Central memory CD4-positive, alpha-beta T cell (primary cell): Measurements from ENCODE around the gene HOXB6.

Experiments
- DNase-seq: peaks from one replicate; pipeline ENCODE4 v3.0.0; 2022

Gene HOXB6

GRCh38 chr17:48634493-48635208 is 29.9 kb upstream of the HOXB6 start:
- no peak for DNase-seq

GRCh38 chr17:48633266-48633677 is 28.5 kb upstream of the HOXB6 start:
- DNase-seq: no peak

- no peak for DNase-seq
These were observed 27.9 kb upstream of the HOXB6 start for GRCh38 chr17:48632579-48633265.

GRCh38 chr17:48631693-48632578 is 27.1 kb upstream of the HOXB6 start:
- DNase-seq: no peak

- no peak for DNase-seq
These were observed 26.3 kb upstream of the HOXB6 start for GRCh38 chr17:48630925-48631692.

GRCh38 chr17:48630009-48630924 is 25.5 kb upstream of the HOXB6 start:
- DNase-seq: no peak

- no peak for DNase-seq
These were observed 24.6 kb upstream of the HOXB6 start for GRCh38 chr17:48629411-48629759.

- no peak for DNase-seq
These were observed 24.0 kb upstream of the HOXB6 start for GRCh38 chr17:48628649-48629410.

- no peak for DNase-seq
These were observed 23.1 kb upstream of the HOXB6 start for GRCh38 chr17:48627623-48628521.

GRCh38 chr17:48627118-48627597 is 22.4 kb upstream of the HOXB6 start:
- no peak for DNase-seq

- DNase-seq: peak; percentile 19
These were observed 21.7 kb upstream of the HOXB6 start, which contains the start of gene HOXB9 for GRCh38 chr17:48626245-48627117. Gene HOXB9 (minus strand): TSS chr17:48626358. CDS start chr17:48626269, 89 bp downstream.

GRCh38 chr17:48625495-48626244 is 20.9 kb upstream of the HOXB6 start:
- DNase-seq: peak; percentile 28

GRCh38 chr17:48624544-48625494 is 20.0 kb upstream of the HOXB6 start:
- peak; percentile 21 for DNase-seq

- DNase-seq: no peak
These were observed 19.3 kb upstream of the HOXB6 start for GRCh38 chr17:48624118-48624517.

- no peak for DNase-seq
These were observed 18.8 kb upstream of the HOXB6 start for GRCh38 chr17:48623583-48623982.

- no peak for DNase-seq
These were observed 18.1 kb upstream of the HOXB6 start for GRCh38 chr17:48622857-48623256.
